ENCODE measurements around the gene SMARCE1. TPM values are rescaled to one million over a fixed set of nuclear protein-coding genes. Genes with fewer than 3 reads are reported as not detected.
A peak's percentile ranks its signal among the peaks of the same experiment; 100 is the strongest.

The SMARCE1 gene
- total and polyA plus RNA-seq, 2 experiments from 2014 or later, result 99.9 to 103 TPM

DNA sequence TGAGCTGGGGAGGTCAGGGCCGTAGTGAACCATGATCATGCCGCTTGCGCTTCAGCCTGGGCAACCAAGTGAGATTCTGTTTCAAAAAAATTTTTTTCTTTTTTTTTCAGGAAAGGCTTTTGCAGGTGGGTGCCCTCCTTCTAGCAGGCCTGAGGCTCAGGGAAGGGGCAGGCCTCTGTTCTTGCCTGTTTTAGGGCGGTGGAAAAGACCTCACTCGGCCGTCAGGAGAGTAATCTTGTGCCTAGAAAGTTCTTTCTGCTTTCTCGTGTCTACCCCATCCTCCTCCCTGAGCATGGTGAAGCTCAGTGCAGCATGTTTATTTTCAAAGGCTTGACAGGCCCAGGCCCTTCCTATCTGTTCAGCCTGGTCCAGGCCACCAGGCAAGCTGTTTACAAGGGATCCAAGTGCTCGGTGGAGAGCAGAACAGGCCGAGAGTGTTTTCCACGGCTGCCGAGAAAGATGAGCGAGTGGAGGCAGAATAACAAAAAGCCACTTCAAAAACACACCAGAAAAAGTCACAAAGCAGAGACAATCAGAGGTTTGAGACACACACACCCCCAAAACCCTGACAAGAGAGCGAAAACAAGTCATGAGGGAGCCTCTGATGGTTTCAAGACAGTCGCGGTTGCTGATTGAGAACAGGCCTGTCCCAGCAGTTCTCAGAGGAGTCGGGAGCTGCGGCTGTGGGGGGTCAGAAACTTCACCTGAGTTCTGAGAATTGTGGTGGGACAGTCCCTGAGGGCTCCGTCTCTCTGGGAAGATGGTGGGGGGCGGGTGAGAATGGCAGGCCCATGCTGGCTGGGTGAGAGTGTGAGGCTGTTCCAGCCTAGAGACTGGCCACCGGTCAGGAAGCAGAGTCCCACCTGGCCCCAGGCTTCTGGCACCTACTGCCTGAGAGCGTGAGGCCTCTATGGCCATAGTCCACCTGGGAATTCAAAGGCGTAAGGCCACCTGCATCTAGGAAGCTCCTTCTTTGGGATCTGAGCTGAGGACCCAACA is 44.9 kb downstream of the SMARCE1 start:
- no peaks in the 10 kb centered on the region for H3K9me2 ChIP-seq (replicated peaks; ENCODE audit: insufficient read depth)
- no peak overlapping the region for H3K4me3 ChIP-seq
- no peaks in the 10 kb centered on the region for H3K27me3 ChIP-seq
- H3K4me2 ChIP-seq, result no peak overlapping the region
- no peaks in the 10 kb centered on the region for H3K36me3 ChIP-seq (replicated peaks; ENCODE audit: insufficient read depth, low read depth)
- H3K79me2 ChIP-seq, result no peaks in the 10 kb centered on the region
- peak overlapping the region; percentile 32 for H3K27ac ChIP-seq
- H3K9me3 ChIP-seq (ENCODE audit: low read depth), result no peaks in the 10 kb centered on the region
- WGBS (ENCODE audit: low lambda C conversion rate, missing lambda C conversion rate), result 73% methylated on average over 22 of the region's 22 CpGs
- H4K20me1 ChIP-seq (ENCODE audit: insufficient read depth, poor library complexity, severe bottlenecking), result no peaks in the 10 kb centered on the region
- peaks cover 2% of the 10 kb centered on the region for H3K4me1 ChIP-seq (ENCODE audit: insufficient read depth)
- DNase-seq (ENCODE audit: low spot score), result no peak
- H2AFZ ChIP-seq, result no peak overlapping the region
- TF ChIP-seq EZH2 (IDR thresholded peaks at IDR 0.05; ENCODE audit: borderline replicate concordance) (no peak), EZH2phosphoT487 (IDR thresholded peaks at IDR 0.05; ENCODE audit: low read depth, severe bottlenecking, unreplicated experiment) (no peak)
- TF ChIP-seq, protein P1, sequence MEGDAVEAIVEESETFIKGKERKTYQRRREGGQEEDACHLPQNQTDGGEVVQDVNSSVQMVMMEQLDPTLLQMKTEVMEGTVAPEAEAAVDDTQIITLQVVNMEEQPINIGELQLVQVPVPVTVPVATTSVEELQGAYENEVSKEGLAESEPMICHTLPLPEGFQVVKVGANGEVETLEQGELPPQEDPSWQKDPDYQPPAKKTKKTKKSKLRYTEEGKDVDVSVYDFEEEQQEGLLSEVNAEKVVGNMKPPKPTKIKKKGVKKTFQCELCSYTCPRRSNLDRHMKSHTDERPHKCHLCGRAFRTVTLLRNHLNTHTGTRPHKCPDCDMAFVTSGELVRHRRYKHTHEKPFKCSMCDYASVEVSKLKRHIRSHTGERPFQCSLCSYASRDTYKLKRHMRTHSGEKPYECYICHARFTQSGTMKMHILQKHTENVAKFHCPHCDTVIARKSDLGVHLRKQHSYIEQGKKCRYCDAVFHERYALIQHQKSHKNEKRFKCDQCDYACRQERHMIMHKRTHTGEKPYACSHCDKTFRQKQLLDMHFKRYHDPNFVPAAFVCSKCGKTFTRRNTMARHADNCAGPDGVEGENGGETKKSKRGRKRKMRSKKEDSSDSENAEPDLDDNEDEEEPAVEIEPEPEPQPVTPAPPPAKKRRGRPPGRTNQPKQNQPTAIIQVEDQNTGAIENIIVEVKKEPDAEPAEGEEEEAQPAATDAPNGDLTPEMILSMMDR (IDR thresholded peaks at IDR 0.05; ENCODE audit: poor library complexity), result no peak

- Histone ChIP-seq H3K27me3 (no peaks in the 10 kb centered on the region), H3K27ac (no peak overlapping the region), H3K4me2 (no peak overlapping the region), H3K79me2 (no peaks in the 10 kb centered on the region), H4K20me1 (ENCODE audit: insufficient read depth, poor library complexity, severe bottlenecking) (no peaks in the 10 kb centered on the region), H3K4me3 (no peak overlapping the region), H2AFZ (no peak overlapping the region), H3K36me3 (replicated peaks; ENCODE audit: insufficient read depth, low read depth) (no peaks in the 10 kb centered on the region), H3K9me2 (replicated peaks; ENCODE audit: insufficient read depth) (no peaks in the 10 kb centered on the region), H3K9me3 (ENCODE audit: low read depth) (no peaks in the 10 kb centered on the region), H3K4me1 (ENCODE audit: insufficient read depth) (peaks cover 2% of the 10 kb centered on the region)
- TF ChIP-seq, protein P1 (IDR thresholded peaks at IDR 0.05; ENCODE audit: poor library complexity), result no peak
- TF ChIP-seq EZH2phosphoT487 (IDR thresholded peaks at IDR 0.05; ENCODE audit: low read depth, severe bottlenecking, unreplicated experiment), result no peak
- no peak for DNase-seq (ENCODE audit: low spot score)
- WGBS (ENCODE audit: low lambda C conversion rate, missing lambda C conversion rate), result 73% methylated on average over 8 of the region's 8 CpGs
These were observed 47.1 kb downstream of the SMARCE1 start for GRCh38 chr17:40600486-40601046.

GRCh38 chr17:40599468-40599763 is 48.2 kb downstream of the SMARCE1 start:
- peaks cover 2% of the 10 kb centered on the region for H3K4me1 ChIP-seq (ENCODE audit: insufficient read depth)
- DNase-seq (ENCODE audit: low spot score), result no peak
- no peaks in the 10 kb centered on the region for H3K79me2 ChIP-seq
- TF ChIP-seq, protein P1 (IDR thresholded peaks at IDR 0.05; ENCODE audit: poor library complexity), result no peak
- TF ChIP-seq EZH2 (IDR thresholded peaks at IDR 0.05; ENCODE audit: borderline replicate concordance) (no peak), EZH2phosphoT487 (IDR thresholded peaks at IDR 0.05; ENCODE audit: low read depth, severe bottlenecking, unreplicated experiment) (no peak)
- no peak overlapping the region for H3K27ac ChIP-seq
- WGBS (ENCODE audit: low lambda C conversion rate, missing lambda C conversion rate), result 93% methylated on average over 7 of the region's 7 CpGs
- H3K4me3 ChIP-seq, result no peak overlapping the region
- H3K9me3 ChIP-seq (ENCODE audit: low read depth), result no peaks in the 10 kb centered on the region
- no peaks in the 10 kb centered on the region for H3K27me3 ChIP-seq
- no peaks in the 10 kb centered on the region for H4K20me1 ChIP-seq (ENCODE audit: insufficient read depth, poor library complexity, severe bottlenecking)
- H3K4me2 ChIP-seq, result no peak overlapping the region
- no peak overlapping the region for H2AFZ ChIP-seq
- no peaks in the 10 kb centered on the region for H3K9me2 ChIP-seq (replicated peaks; ENCODE audit: insufficient read depth)
- no peaks in the 10 kb centered on the region for H3K36me3 ChIP-seq (replicated peaks; ENCODE audit: insufficient read depth, low read depth)

Measured in hepatocyte (in vitro differentiated cells).